ENCODE measurements around the gene CLEC16A.

CLEC16A gene

GRCh38 chr16:10944249-10945064 lies at the start of gene CLEC16A:
TSS of gene CLEC16A (plus strand) at chr16:10944564. CDS start at chr16:10944718, 154 bp downstream.
- peak within 1 kb of the TSS; percentile 77 for H3K4me3 ChIP-seq (ENCODE audit: low read depth, low read length)
- no peak for TF ChIP-seq CTCF (conservative IDR thresholded peaks at IDR 0.05; ENCODE audit: low read depth, low read length)
- peak; percentile 98 for DNase-seq (ENCODE audit: low read depth)

GRCh38 chr16:10895053-10895946 lies 49.1 kb upstream of the CLEC16A start:
- H3K4me3 ChIP-seq (ENCODE audit: low read depth, low read length), result no peak overlapping the region
- peak; percentile 41 for DNase-seq (ENCODE audit: low read depth)
- TF ChIP-seq CTCF (conservative IDR thresholded peaks at IDR 0.05; ENCODE audit: low read depth, low read length), result no peak

GRCh38 chr16:10896165-10896564 lies 48.2 kb upstream of the CLEC16A start:
- no peak for DNase-seq (ENCODE audit: low read depth)
- no peak for TF ChIP-seq CTCF (conservative IDR thresholded peaks at IDR 0.05; ENCODE audit: low read depth, low read length)

GRCh38 chr16:10896723-10897122 lies 47.6 kb upstream of the CLEC16A start:
- no peak for DNase-seq (ENCODE audit: low read depth)
- TF ChIP-seq CTCF (conservative IDR thresholded peaks at IDR 0.05; ENCODE audit: low read depth, low read length), result no peak
- no peak overlapping the region for H3K4me3 ChIP-seq (ENCODE audit: low read depth, low read length)

More at GRCh38 chr16:10896165-10896564, 48.2 kb upstream of the CLEC16A start:
- no peak overlapping the region for H3K4me3 ChIP-seq (ENCODE audit: low read depth, low read length)

GRCh38 chr16:10897134-10897533 lies 47.2 kb upstream of the CLEC16A start:
- H3K4me3 ChIP-seq (ENCODE audit: low read depth, low read length), result no peak overlapping the region
- TF ChIP-seq CTCF (conservative IDR thresholded peaks at IDR 0.05; ENCODE audit: low read depth, low read length), result no peak
- DNase-seq (ENCODE audit: low read depth), result no peak

- TF ChIP-seq CTCF (conservative IDR thresholded peaks at IDR 0.05; ENCODE audit: low read depth, low read length), result no peak
- no peak for DNase-seq (ENCODE audit: low read depth)
Measured at GRCh38 chr16:10902999-10903398, 41.4 kb upstream of the CLEC16A start.

More at GRCh38 chr16:10902999-10903398, 41.4 kb upstream of the CLEC16A start:
- no peak overlapping the region for H3K4me3 ChIP-seq (ENCODE audit: low read depth, low read length)
